GM19324 (cell line): ENCODE results near the gene TRABD.

Experiments used
- ATAC-seq: cut with Tn5 transposase; IDR thresholded peaks from one replicate; pipeline ENCODE4 v1.9.1; 2021; ENCODE audit warnings: mild to moderate bottlenecking, moderate library complexity; ENCODE audit not compliant: unreplicated experiment, low FRiP score

The TRABD gene

DNA sequence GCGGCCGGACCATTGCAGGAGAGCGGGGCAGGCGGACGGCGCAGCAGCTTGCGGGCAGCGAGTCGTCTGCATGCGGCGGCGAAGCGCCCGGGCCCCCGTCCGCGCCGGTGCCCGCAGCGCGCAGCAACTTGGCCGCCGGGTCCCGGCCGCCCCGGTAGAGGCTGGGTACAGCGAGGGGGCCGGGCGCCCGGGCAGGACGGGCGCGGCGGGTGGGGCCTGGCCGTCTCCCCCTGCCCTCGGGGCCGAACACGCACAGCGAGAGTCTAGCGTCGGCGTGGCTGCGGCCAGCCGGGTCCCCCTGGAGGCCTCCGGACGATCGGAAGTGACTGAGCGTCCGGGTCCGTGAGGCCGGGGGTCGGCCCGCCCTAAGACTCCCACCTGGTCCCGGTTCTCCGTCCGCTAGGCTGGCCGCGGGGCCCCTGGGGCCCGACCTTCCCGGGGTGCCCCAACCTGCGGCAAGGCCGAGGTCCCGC lies 775 bp upstream of the TRABD start:
- no peak for ATAC-seq

DNA sequence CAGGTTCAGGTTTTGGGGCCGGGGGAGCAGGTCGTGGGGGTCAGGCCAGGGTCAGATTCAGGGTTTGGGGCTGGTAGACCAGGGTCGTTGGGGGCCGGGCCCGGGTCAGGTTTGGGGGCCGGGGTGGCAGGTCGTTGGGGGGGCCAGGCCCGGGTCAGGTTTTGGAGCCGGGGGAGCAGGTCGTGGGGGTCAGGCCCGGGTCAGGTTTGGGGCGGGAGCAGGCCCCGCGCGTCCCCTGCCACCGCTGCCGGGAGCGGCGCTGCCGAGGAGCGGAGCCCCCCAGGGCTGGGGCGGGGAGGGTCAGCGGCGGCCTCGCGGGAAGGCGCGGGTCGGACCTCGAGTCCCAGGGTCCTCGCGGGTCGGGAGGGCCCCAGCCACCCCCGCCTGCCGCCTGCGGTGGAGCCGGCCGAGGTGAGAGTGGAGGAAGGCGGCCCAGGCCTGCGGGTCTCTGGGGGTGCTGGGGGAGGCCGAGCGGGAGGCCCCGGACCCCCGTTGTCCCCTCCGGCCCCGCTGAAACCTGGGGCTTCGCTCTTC lies 535 bp downstream of the TRABD start:
- ATAC-seq: no peak

DNA sequence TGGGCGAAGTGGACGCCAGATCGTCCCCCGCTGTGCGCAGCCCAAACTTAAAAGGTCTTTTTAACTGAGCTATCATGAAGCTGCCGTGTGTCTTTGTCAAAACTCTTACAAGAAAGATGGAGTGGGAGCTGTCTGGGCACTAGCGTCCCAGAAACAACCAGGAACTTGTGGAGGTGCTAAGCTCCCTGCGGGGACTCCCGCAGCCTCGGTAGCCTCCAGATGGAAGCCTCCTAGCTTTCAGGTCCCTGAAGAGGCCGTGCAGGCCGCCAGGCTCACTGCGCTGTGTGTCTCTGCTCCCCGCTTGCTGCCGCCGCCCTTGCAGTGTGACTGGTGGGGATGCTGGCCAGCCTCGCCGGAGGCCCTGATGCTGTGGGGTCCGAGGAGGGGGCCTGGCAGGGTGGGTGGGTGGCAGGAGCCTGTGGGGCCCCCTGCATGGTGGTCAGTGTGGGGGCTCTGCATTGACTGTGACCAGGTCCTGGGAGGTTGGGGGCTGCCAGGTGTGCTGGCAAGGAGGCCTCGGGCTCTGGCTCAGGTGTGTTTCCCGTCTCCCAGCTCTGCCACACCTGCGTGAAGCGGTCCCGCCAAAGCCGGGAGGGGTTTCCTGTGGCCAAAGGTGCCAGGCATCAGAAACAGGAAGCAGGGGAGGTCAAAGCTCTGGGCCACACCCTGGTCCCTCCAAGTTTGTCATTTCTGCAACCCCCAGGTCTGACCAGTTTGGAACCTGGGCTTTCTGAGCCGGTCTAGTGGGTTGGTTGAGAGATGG lies 1.2 kb downstream of the TRABD start:
- no peak for ATAC-seq

GRCh38 chr22:50188356-50188755 lies 2.6 kb downstream of the TRABD start:
- ATAC-seq: no peak

DNA sequence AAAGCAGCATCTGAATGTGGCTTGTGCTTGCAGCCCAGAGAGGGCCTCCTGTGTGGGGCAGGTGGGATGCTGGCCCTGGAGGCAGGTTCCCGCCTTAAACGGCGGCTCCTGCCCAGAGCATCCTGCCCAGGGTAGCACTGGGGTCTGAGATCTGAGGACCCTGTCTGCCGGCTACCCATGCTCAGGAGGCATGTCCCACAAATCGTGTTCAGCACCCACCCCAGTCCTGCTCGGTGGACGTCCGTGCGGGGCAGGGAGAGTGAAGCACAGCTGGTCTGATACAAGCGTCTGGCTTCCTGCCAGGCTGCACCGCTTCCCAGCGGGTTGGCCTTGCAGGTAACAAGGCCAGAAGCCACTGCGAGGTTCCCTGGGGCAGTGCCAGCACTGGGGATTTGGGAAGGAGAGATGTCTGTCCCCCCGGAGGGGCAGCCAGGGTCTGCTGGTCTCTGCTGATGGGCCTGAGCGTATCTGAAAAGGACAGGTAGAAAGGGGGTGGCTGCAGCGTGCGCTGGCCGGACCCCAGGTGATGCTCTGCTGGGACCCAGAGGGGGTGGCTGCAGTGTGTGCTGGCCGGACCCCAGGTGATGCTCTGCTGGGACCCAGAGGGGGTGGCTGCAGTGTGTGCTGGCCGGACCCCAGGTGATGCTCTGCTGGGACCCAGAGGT lies 3.6 kb downstream of the TRABD start:
- no peak for ATAC-seq

DNA sequence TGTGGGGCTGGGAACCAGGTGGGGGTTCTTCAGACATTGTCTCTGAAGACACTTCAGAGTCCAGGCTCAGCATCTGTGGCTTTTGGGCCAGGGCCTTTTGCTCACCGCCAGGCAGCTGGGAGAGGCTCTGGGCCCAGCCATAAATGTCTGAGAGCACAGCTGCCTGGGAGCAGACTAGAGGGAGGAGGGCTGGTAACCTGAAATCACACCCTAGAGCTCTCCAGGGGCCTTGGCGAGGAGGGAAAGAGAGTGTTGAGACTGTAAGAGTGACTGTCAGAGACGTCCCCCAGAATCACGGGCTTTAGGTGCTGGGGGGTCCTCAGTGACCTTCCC lies 4.1 kb downstream of the TRABD start:
- ATAC-seq: no peak

- ATAC-seq: peak; percentile 45
Measured at GRCh38 chr22:50190182-50190940, 4.6 kb downstream of the TRABD start.

DNA sequence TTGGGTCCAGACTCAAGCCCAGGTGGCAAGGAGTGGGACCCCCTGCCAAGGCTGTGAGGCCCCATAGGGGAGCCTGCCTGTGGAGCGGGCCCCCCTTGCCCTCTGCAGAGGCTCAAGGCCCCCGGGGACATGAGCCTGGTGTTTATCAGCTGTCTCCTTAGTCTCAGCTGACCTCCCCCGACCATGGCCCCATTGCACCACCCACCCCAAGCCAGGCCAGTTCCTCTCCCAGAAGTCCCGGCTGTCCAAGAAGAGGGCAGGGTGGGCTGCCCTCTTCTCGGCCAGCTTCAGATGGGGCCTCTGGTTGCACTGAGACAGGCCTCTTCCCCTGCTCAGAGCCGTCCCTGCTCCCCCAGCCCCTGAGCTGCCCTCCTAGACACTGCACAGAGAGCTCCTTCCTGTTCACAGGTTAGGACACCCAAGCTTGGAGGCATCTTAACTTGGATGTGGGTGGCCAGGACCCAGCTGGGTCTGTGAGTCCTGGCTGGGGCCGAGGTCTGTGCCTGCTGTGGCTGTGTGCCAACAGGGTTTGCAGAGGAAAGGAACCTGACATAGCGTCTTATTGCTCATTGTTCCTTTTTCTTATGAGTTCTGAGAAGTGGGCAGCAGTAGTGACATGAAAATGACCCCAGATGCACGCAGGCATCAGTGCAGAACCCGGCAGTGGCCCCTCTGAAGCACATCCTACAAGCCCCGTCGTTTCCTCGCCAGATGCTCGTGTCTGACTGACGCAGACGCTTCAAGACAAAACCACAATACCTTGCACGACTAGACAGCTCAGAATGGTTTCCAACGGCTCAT lies 5.4 kb downstream of the TRABD start:
- ATAC-seq: no peak

- no peak for ATAC-seq
Measured at GRCh38 chr22:50192436-50193204, 6.9 kb downstream of the TRABD start.

GRCh38 chr22:50193621-50194020 lies 7.9 kb downstream of the TRABD start:
- no peak for ATAC-seq

DNA sequence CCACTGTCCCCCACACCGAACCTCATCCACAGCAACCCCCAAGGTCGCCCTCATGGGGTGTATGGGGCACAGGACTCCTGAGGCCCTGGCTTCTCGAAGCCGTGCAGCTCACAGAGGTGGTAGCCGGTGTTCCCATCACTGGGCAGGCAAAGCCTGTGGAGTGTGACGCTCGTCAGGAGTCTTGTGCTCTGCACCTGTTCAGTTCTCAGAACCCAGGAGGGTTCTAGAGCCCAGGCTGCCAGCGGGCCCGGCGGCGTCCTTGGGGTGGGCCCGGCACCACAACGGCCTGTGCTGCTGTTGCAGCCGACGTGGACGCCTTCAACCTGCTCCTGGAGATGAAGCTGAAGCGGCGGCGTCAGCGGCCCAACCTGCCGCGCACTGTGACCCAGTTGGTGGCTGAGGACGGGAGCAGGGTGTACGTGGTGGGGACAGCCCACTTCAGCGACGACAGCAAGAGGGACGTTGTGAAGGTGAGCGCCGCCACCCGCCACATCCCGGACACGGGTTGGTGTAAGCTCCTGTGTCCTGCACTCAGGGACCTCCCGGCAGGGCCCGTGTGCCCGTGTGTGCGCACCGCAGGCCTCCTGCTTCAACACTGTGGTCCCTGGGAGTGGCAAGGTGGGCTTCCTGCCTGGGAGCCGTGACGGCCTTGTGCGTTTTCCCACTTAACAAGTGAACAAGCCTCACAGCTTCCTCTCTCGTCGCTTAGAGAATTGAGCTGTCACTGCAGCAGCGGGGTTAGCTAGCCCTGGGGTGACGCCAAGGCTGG lies 8.5 kb downstream of the TRABD start:
- no peak for ATAC-seq

GRCh38 chr22:50196256-50196655 lies 10.5 kb downstream of the TRABD start:
- no peak for ATAC-seq

DNA sequence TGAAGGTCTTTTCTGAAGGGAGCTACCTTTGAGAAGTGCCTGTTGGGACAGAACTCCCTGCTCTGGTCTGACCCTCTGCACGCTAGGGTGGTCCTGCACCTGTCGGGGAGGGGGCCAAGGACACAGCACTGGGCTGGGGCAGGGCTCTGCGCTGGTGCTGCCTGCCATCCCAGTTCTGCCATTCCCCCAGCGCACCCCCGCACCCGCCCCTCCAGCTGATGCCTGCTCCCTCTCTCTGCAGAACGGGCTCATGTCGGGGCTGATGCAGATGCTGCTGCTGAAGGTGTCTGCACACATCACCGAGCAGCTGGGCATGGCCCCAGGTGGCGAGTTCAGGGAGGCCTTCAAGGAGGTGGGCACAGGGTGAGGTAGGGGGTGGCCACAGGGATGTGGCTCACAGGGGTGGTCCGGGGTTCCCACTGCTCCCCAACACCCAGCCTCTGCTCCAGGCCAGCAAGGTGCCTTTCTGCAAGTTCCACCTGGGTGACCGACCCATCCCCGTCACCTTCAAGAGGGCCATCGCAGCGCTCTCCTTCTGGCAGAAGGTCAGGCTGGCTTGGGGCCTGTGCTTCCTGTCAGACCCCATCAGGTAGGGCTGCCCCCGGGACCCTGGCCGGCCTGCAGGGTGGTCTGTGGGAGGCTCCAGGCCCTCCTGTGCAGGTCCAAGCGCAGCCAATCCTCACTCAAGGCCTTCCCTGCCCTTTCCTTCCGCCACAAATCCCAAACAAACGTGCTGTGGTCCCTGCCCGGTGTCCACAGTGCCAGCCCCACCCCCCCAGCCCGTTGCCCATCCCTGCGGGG lies 11.5 kb downstream of the TRABD start:
- no peak for ATAC-seq

- no peak for ATAC-seq
Measured at GRCh38 chr22:50197856-50198623, 12.3 kb downstream of the TRABD start.

GRCh38 chr22:50198624-50199017 lies 12.9 kb downstream of the TRABD start:
- no peak for ATAC-seq

DNA sequence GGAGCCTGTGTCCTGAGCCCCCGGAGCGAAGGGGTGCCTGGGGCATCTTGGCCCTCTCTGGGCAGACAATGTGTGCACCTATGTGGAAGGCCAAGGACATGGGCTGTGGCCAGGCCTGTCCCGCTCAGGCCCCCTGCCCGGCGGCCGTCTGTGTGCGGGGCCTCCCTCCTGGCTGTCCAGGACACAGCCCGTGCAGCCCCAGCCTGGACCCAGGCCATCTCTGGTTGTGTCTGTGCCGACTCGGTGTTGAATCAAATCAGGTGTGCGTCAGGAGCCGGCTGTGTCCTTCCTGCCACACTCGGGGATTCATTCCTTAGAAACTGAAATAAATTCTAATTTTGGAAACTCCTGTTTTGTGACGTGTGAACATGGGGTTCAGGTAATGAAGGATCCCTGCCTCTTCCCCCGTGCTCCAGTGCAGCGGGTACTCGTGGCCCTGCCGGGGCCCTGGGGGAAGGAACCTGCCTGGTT lies 13.6 kb downstream of the TRABD start:
- ATAC-seq: no peak

GRCh38 chr22:50199829-50200460 lies 14.2 kb downstream of the TRABD start:
- ATAC-seq: no peak
